ENCODE data around the gene CCDC172.

The CCDC172 gene

GRCh38 chr10:116324227-116324950 lies at the start of gene CCDC172:
TSS of gene CCDC172 (plus strand) at chr10:116324448. CDS start at chr10:116325012, 564 bp downstream.
- Histone ChIP-seq H3K4me2 (ENCODE audit: low read length) (no peak within 1 kb of the TSS), H2AFZ (no peak within 1 kb of the TSS), H3K79me2 (no peaks in the 10 kb centered on the region), H3K9me3 (ENCODE audit: control insufficient read depth, low read length) (no peaks in the 10 kb centered on the region), H3K27ac (no peak within 1 kb of the TSS), H3K36me3 (ENCODE audit: control insufficient read depth, insufficient read depth, low read length) (no peaks in the 10 kb centered on the region), H3K27me3 (ENCODE audit: control insufficient read depth, insufficient read depth, low read length) (no peaks in the 10 kb centered on the region), H3K4me1 (no peaks in the 10 kb centered on the region), H3K9ac (no peak within 1 kb of the TSS), H3K4me3 (ENCODE audit: low read depth, low read length) (no peak within 1 kb of the TSS)
- no peak for TF ChIP-seq CTCF (IDR thresholded peaks at IDR 0.05)

- H3K4me3 ChIP-seq (ENCODE audit: low read depth, low read length), result no peak overlapping the region
- H3K9ac ChIP-seq, result no peak overlapping the region
- H3K9me3 ChIP-seq (ENCODE audit: control insufficient read depth, low read length), result no peaks in the 10 kb centered on the region
- no peak overlapping the region for H3K4me2 ChIP-seq (ENCODE audit: low read length)
- no peak overlapping the region for H2AFZ ChIP-seq
- H3K36me3 ChIP-seq (ENCODE audit: control insufficient read depth, insufficient read depth, low read length), result no peaks in the 10 kb centered on the region
- TF ChIP-seq CTCF (IDR thresholded peaks at IDR 0.05), result no peak
- peaks cover 6% of the 10 kb centered on the region for H3K4me1 ChIP-seq
- no peaks in the 10 kb centered on the region for H3K27me3 ChIP-seq (ENCODE audit: control insufficient read depth, insufficient read depth, low read length)
- H3K27ac ChIP-seq, result no peak overlapping the region
- H3K79me2 ChIP-seq, result no peaks in the 10 kb centered on the region
Measured at GRCh38 chr10:116276981-116277380, 47.3 kb upstream of the CCDC172 start.

- Histone ChIP-seq H3K4me2 (ENCODE audit: low read length) (no peak overlapping the region), H3K27me3 (ENCODE audit: control insufficient read depth, insufficient read depth, low read length) (no peaks in the 10 kb centered on the region), H3K27ac (no peak overlapping the region), H3K36me3 (ENCODE audit: control insufficient read depth, insufficient read depth, low read length) (no peaks in the 10 kb centered on the region), H3K9me3 (ENCODE audit: control insufficient read depth, low read length) (no peaks in the 10 kb centered on the region), H3K79me2 (no peaks in the 10 kb centered on the region), H3K4me1 (peaks cover 6% of the 10 kb centered on the region), H3K9ac (no peak overlapping the region), H2AFZ (no peak overlapping the region), H3K4me3 (ENCODE audit: low read depth, low read length) (no peak overlapping the region)
- TF ChIP-seq CTCF (IDR thresholded peaks at IDR 0.05), result no peak
Measured at GRCh38 chr10:116278846-116279245, 45.4 kb upstream of the CCDC172 start.

GRCh38 chr10:116281775-116282174 lies 42.5 kb upstream of the CCDC172 start:
- Histone ChIP-seq H2AFZ (no peak overlapping the region), H3K79me2 (no peaks in the 10 kb centered on the region), H3K27ac (no peak overlapping the region), H3K36me3 (ENCODE audit: control insufficient read depth, insufficient read depth, low read length) (no peaks in the 10 kb centered on the region), H3K4me3 (ENCODE audit: low read depth, low read length) (no peak overlapping the region), H3K4me1 (no peaks in the 10 kb centered on the region), H3K9ac (no peak overlapping the region), H3K27me3 (ENCODE audit: control insufficient read depth, insufficient read depth, low read length) (no peaks in the 10 kb centered on the region), H3K4me2 (ENCODE audit: low read length) (no peak overlapping the region), H3K9me3 (ENCODE audit: control insufficient read depth, low read length) (no peaks in the 10 kb centered on the region)
- no peak for TF ChIP-seq CTCF (IDR thresholded peaks at IDR 0.05)

GRCh38 chr10:116286626-116287200 lies 37.5 kb upstream of the CCDC172 start:
- H3K9me3 ChIP-seq (ENCODE audit: control insufficient read depth, low read length), result no peaks in the 10 kb centered on the region
- no peak overlapping the region for H3K4me2 ChIP-seq (ENCODE audit: low read length)
- TF ChIP-seq CTCF (IDR thresholded peaks at IDR 0.05), result no peak
- H3K9ac ChIP-seq, result no peak overlapping the region
- H3K4me3 ChIP-seq (ENCODE audit: low read depth, low read length), result no peak overlapping the region
- no peaks in the 10 kb centered on the region for H3K4me1 ChIP-seq
- H2AFZ ChIP-seq, result no peak overlapping the region
- H3K79me2 ChIP-seq, result no peaks in the 10 kb centered on the region
- no peak overlapping the region for H3K27ac ChIP-seq
- no peaks in the 10 kb centered on the region for H3K27me3 ChIP-seq (ENCODE audit: control insufficient read depth, insufficient read depth, low read length)
- no peaks in the 10 kb centered on the region for H3K36me3 ChIP-seq (ENCODE audit: control insufficient read depth, insufficient read depth, low read length)

Data from parathyroid adenoma (tissue), 2 donors.